Transverse colon (tissue), 3 donors: Measurements from ENCODE around the gene HOXB9.

Experiments used
- CTCF ChIP-seq, 5 experiments: fragments of 200-600 bp in 3 of 5; fragments of 450-650 bp in 2 of 5; sonication (generic) in 3 of 5; IDR thresholded peaks; 1 replicate in 2 of 5; 2 replicates in 3 of 5; pipeline ENCODE4 v1.5.1; 2016 to 2017; ENCODE audit warnings: antibody characterized with exemption in 5 of 5, inconsistent platforms in 3 of 5, mild to moderate bottlenecking in 2 of 5, moderate library complexity in 1 of 5
- POLR2A ChIP-seq: fragments of 450-650 bp; IDR thresholded peaks from one replicate; pipeline ENCODE4 v1.6.1; 2016; ENCODE audit warnings: antibody characterized with exemption, mild to moderate bottlenecking, moderate library complexity

- TF ChIP-seq CTCF (IDR thresholded peaks at IDR 0.05) (no peak), POLR2A (no peak)
Measured at GRCh38 chr17:48596735-48597527, 29.2 kb downstream of the HOXB9 start.
